Peyer's patch (tissue), 4 donors: Measurements from ENCODE around the gene VWA5B1.

Experiments
- POLR2A ChIP-seq, 2 donors: fragments of 450-650 bp; IDR thresholded peaks; one replicate each; pipeline ENCODE4 v1.5.1; 2017; ENCODE audit warnings: antibody characterized with exemption in 2 of 2, mild to moderate bottlenecking in 2 of 2, moderate library complexity in 2 of 2
- TF ChIP-seq, protein P1 (sequence below), 6 experiments: fragments of 450-650 bp in 4 of 6; fragments of 200-600 bp in 2 of 6; sonication (generic) in 1 of 6; IDR thresholded peaks; one replicate each; pipeline ENCODE4 v1.5.1; 2017 to 2019; ENCODE audit warnings: antibody characterized with exemption in 6 of 6, mild to moderate bottlenecking in 3 of 6, moderate library complexity in 1 of 6

DNA sequence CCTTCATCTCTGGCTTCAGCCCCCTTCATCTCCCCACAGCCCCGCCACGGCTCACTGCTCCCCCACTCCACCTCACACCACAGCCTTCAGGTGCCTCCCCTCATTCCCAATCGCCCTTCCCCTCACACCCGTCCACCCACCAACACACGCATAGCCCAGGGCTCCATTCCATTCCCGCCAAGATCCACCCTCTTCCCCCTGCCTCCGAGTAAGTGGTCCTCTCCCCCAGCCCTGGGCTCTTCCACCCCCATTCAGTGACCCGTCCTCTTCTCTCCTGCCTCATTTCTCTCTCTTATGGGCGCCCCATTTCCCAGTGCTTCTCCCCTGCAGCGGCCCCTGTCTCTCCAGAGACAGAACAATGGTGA lies 53.2 kb downstream of the VWA5B1 start:
- TF ChIP-seq POLR2A (IDR thresholded peaks at IDR 0.05), result no peak
- TF ChIP-seq, protein P1, sequence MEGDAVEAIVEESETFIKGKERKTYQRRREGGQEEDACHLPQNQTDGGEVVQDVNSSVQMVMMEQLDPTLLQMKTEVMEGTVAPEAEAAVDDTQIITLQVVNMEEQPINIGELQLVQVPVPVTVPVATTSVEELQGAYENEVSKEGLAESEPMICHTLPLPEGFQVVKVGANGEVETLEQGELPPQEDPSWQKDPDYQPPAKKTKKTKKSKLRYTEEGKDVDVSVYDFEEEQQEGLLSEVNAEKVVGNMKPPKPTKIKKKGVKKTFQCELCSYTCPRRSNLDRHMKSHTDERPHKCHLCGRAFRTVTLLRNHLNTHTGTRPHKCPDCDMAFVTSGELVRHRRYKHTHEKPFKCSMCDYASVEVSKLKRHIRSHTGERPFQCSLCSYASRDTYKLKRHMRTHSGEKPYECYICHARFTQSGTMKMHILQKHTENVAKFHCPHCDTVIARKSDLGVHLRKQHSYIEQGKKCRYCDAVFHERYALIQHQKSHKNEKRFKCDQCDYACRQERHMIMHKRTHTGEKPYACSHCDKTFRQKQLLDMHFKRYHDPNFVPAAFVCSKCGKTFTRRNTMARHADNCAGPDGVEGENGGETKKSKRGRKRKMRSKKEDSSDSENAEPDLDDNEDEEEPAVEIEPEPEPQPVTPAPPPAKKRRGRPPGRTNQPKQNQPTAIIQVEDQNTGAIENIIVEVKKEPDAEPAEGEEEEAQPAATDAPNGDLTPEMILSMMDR (IDR thresholded peaks at IDR 0.05), result no peak
